GM18505 (cell line): ENCODE data around the gene CCDC57.

ENCODE experiments used
- ATAC-seq: cut with Tn5 transposase; IDR thresholded peaks from one replicate; pipeline ENCODE4 v1.9.1; 2021; ENCODE audit not compliant: unreplicated experiment
- POLR2A ChIP-seq: IDR thresholded peaks from 4 replicates; pipeline ENCODE4 v1.6.1; 2011; ENCODE audit warnings: borderline replicate concordance; ENCODE audit not compliant: insufficient read depth, insufficient read length; ENCODE audit errors: extremely low read depth

Gene CCDC57

GRCh38 chr17:82171750-82172375 lies 40.8 kb downstream of the CCDC57 start:
- TF ChIP-seq POLR2A: no peak
- no peak for ATAC-seq

GRCh38 chr17:82170412-82170961 lies 42.2 kb downstream of the CCDC57 start:
- no peak for ATAC-seq
- TF ChIP-seq POLR2A: no peak

- no peak for TF ChIP-seq POLR2A
- ATAC-seq: no peak
Observed at GRCh38 chr17:82168568-82168967, 44.1 kb downstream of the CCDC57 start.

- no peak for ATAC-seq
- TF ChIP-seq POLR2A: no peak
Observed at GRCh38 chr17:82167028-82167427, 45.6 kb downstream of the CCDC57 start.

GRCh38 chr17:82164853-82165252 lies 47.8 kb downstream of the CCDC57 start:
- ATAC-seq: no peak
- TF ChIP-seq POLR2A: no peak

GRCh38 chr17:82161216-82161615 lies 51.4 kb downstream of the CCDC57 start:
- TF ChIP-seq POLR2A: no peak
- no peak for ATAC-seq

GRCh38 chr17:82160075-82160474 lies 52.6 kb downstream of the CCDC57 start:
- ATAC-seq: no peak
- TF ChIP-seq POLR2A: no peak

- no peak for TF ChIP-seq POLR2A
- ATAC-seq: no peak
Observed at GRCh38 chr17:82158825-82159224, 53.8 kb downstream of the CCDC57 start.

GRCh38 chr17:82157046-82158035 lies 55.3 kb downstream of the CCDC57 start:
- no peak for ATAC-seq
- TF ChIP-seq POLR2A: no peak

GRCh38 chr17:82156284-82156925 lies 56.2 kb downstream of the CCDC57 start:
- no peak for TF ChIP-seq POLR2A
- no peak for ATAC-seq

GRCh38 chr17:82155606-82156005 lies 57.0 kb downstream of the CCDC57 start:
- ATAC-seq: no peak
- TF ChIP-seq POLR2A: no peak

- TF ChIP-seq POLR2A: no peak
- no peak for ATAC-seq
Observed at GRCh38 chr17:82154881-82155331, 57.7 kb downstream of the CCDC57 start.

GRCh38 chr17:82153745-82154375 lies 58.8 kb downstream of the CCDC57 start:
- TF ChIP-seq POLR2A: no peak
- no peak for ATAC-seq

- TF ChIP-seq POLR2A: no peak
- no peak for ATAC-seq
Observed at GRCh38 chr17:82153295-82153691, 59.3 kb downstream of the CCDC57 start.
